ENCODE data around the gene GSTT2B. TPM values are rescaled to one million over a fixed set of nuclear protein-coding genes. Genes with fewer than 3 reads are reported as not detected.

GSTT2B gene
- total and polyA plus RNA-seq, 10 of the 15 experiments (the other 5 are each of a cell fraction or from before 2014, with no cell fraction given), result 0.15 to 0.29 (median 0.21) TPM; not detected in 7

DNA sequence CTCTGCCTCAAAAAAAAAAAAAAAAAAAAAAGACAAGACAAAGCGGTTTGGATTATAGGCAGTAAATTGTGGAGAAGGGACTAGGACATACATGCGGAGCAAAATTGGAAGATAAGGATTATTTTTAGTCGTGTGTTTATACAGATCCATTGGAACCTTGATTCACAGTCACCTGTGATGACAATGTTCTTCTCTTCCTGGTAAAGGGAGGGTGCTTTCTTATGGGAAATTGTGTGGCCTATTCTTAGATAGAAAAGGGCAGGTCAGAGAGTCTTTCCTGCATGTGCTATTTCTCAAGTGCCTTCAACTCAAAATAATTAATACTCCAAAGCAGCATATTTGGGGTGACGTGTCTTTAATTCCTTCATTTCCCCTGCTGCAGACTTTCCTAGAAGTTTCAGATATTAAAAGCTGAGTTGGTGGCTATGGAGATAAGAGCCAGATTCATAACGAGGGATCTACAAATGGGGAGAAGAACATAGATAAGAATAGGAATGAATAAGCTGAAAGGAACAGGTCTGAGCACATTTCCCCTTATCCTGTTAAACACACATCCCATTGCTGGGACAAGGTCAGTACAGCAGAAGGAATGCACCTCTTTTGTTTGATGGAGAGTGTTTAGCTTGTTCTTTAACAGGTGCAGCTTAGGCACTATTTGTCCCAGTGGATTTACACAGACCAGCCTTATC, 22.5 kb downstream of the GSTT2B start:
- in situ Hi-C loops (cut with MboI), result loop anchor here (5.0 kb wide), 1 partner anchor 69 kb away; the partner anchor contains the start of gene GSTT4
- no peak for ATAC-seq

More for the DNA sequence above, 22.5 kb downstream of the GSTT2B start:
- no peak overlapping the region for H2AFZ ChIP-seq (ENCODE audit: control insufficient read depth, low read depth, low read length)
- no peaks in the 10 kb centered on the region for H3K27me3 ChIP-seq (replicated peaks in 1 of 2; ENCODE audit: control insufficient read depth in 2 of 2, insufficient read depth in 2 of 2, low read length in 1 of 2)
- DNase-seq (ENCODE audit: low read depth, low spot score) (no peak), FAIRE-seq (no peak)
- SMC1A ChIA-PET (ENCODE audit: uncharacterized antibody, unreplicated experiment), result no interaction called here
- no peak overlapping the region for H3K27ac ChIP-seq (ENCODE audit: control insufficient read depth, insufficient read depth)
- no peaks in the 10 kb centered on the region for H3K79me2 ChIP-seq (ENCODE audit: control insufficient read depth, insufficient read depth, low read length)
- H3K4me2 ChIP-seq (ENCODE audit: control insufficient read depth, insufficient read depth), result no peak overlapping the region
- BruUV-seq (replicated peaks), result no TSS peak
- no peaks in the 10 kb centered on the region for H4K20me1 ChIP-seq (ENCODE audit: control insufficient read depth, insufficient read depth)
- H3K9ac ChIP-seq (ENCODE audit: control insufficient read depth, insufficient read depth, low read length), result no peak overlapping the region
- TF ChIP-seq NFIC (IDR thresholded peaks at IDR 0.05; ENCODE audit: low read depth, low read length) (no peak), SMAD1 (IDR thresholded peaks at IDR 0.05; ENCODE audit: low read depth, partially characterized antibody) (no peak), ZBED1 (IDR thresholded peaks at IDR 0.05; ENCODE audit: borderline replicate concordance) (no peak), IKZF2 (IDR thresholded peaks at IDR 0.05) (no peak), POLR2AphosphoS5 (IDR thresholded peaks at IDR 0.05; ENCODE audit: low read length) (no peak), MXI1 (IDR thresholded peaks at IDR 0.05; ENCODE audit: low read depth, low read length) (no peak)
- TF ChIP-seq, protein P1, sequence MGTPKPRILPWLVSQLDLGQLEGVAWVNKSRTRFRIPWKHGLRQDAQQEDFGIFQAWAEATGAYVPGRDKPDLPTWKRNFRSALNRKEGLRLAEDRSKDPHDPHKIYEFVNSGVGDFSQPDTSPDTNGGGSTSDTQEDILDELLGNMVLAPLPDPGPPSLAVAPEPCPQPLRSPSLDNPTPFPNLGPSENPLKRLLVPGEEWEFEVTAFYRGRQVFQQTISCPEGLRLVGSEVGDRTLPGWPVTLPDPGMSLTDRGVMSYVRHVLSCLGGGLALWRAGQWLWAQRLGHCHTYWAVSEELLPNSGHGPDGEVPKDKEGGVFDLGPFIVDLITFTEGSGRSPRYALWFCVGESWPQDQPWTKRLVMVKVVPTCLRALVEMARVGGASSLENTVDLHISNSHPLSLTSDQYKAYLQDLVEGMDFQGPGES (IDR thresholded peaks at IDR 0.05), result no peak
- TF ChIP-seq, protein P2, sequence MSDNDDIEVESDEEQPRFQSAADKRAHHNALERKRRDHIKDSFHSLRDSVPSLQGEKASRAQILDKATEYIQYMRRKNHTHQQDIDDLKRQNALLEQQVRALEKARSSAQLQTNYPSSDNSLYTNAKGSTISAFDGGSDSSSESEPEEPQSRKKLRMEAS (IDR thresholded peaks at IDR 0.05; ENCODE audit: low read depth, low read length), result no peak
- TF ChIP-seq, protein P3, sequence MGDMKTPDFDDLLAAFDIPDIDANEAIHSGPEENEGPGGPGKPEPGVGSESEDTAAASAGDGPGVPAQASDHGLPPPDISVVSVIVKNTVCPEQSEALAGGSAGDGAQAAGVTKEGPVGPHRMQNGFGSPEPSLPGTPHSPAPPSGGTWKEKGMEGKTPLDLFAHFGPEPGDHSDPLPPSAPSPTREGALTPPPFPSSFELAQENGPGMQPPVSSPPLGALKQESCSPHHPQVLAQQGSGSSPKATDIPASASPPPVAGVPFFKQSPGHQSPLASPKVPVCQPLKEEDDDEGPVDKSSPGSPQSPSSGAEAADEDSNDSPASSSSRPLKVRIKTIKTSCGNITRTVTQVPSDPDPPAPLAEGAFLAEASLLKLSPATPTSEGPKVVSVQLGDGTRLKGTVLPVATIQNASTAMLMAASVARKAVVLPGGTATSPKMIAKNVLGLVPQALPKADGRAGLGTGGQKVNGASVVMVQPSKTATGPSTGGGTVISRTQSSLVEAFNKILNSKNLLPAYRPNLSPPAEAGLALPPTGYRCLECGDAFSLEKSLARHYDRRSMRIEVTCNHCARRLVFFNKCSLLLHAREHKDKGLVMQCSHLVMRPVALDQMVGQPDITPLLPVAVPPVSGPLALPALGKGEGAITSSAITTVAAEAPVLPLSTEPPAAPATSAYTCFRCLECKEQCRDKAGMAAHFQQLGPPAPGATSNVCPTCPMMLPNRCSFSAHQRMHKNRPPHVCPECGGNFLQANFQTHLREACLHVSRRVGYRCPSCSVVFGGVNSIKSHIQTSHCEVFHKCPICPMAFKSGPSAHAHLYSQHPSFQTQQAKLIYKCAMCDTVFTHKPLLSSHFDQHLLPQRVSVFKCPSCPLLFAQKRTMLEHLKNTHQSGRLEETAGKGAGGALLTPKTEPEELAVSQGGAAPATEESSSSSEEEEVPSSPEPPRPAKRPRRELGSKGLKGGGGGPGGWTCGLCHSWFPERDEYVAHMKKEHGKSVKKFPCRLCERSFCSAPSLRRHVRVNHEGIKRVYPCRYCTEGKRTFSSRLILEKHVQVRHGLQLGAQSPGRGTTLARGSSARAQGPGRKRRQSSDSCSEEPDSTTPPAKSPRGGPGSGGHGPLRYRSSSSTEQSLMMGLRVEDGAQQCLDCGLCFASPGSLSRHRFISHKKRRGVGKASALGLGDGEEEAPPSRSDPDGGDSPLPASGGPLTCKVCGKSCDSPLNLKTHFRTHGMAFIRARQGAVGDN (IDR thresholded peaks at IDR 0.05), result no peak
- no peaks in the 10 kb centered on the region for H3K9me3 ChIP-seq (replicated peaks; ENCODE audit: control insufficient read depth, insufficient read depth, low read length)
- 48% methylated on average over 5 of the region's 5 CpGs for WGBS (ENCODE audit: insufficient coverage, insufficient replicate concordance, low lambda C conversion rate, missing lambda C conversion rate)
- H3K4me1 ChIP-seq (ENCODE audit: control insufficient read depth, insufficient read depth, low read length), result no peaks in the 10 kb centered on the region
- H3K4me3 ChIP-seq, result no peak overlapping the region
- CTCF ChIA-PET, result no interaction called here
- POLR2A ChIA-PET, result no interaction called here
- intact Hi-C loops (cut with micrococcal nuclease; ENCODE audit: unreplicated experiment), result no loop called here
- no peaks in the 10 kb centered on the region for H3K36me3 ChIP-seq (ENCODE audit: control insufficient read depth in 2 of 2, insufficient read depth in 2 of 2, low read length in 1 of 2)
- RAD21 ChIA-PET (ENCODE audit: unreplicated experiment), result no interaction called here
